HEK293 (cell line): Measurements from ENCODE around the gene DPM1.

Experiments used
- CTCF ChIA-PET: fragments of 350-600 bp; formaldehyde crosslinking; extraction: SDS; loops from one replicate; lab custom pipeline; 2021; ENCODE audit warnings: antibody characterized with exemption; lab: Yijun Ruan, JAX
- POLR2A ChIA-PET: fragments of 300-600 bp; formaldehyde crosslinking; extraction: SDS; loops from one replicate; lab custom pipeline; 2020; ENCODE audit warnings: antibody characterized with exemption, inconsistent platforms; lab: Yijun Ruan, JAX
- H3K27ac ChIP-seq: fragments of 200-500 bp; sonication (Bioruptor generic); 2 replicates; pipeline ENCODE4 v1.5.1; 2014; ENCODE audit warnings: low read depth, low read length, control low read depth, inconsistent platforms; ENCODE audit errors: extremely low read depth
- H3K36me3 ChIP-seq, 2 experiments: fragments of 200-500 bp in 1 of 2; sonication (Bioruptor generic) in 1 of 2; 1 replicate in 1 of 2; 2 replicates in 1 of 2; pipeline ENCODE4 v1.5.1; 2014 to 2017; ENCODE audit warnings: inconsistent platforms in 2 of 2, low read length in 2 of 2; ENCODE audit not compliant: control insufficient read depth in 2 of 2, insufficient read depth in 1 of 2
- H3K4me1 ChIP-seq: fragments of 200-500 bp; sonication (Bioruptor generic); 2 replicates; pipeline ENCODE4 v1.5.1; 2014; ENCODE audit warnings: mild to moderate bottlenecking, low read length, inconsistent platforms; ENCODE audit not compliant: control insufficient read depth, insufficient read depth
- H3K4me3 ChIP-seq: 2 replicates; pipeline ENCODE4 v1.5.1; 2011; ENCODE audit warnings: low read depth, mild to moderate bottlenecking, control low read depth, low read length, moderate library complexity
- H3K9me3 ChIP-seq: fragments of 200-500 bp; sonication (Bioruptor generic); 2 replicates; pipeline ENCODE4 v1.5.1; 2014; ENCODE audit warnings: low read depth, low read length, inconsistent platforms; ENCODE audit not compliant: control insufficient read depth, insufficient read depth
- FEZF1 ChIP-seq: fragments of 450-650 bp; formaldehyde crosslinking; IDR thresholded peaks from 2 replicates; pipeline ENCODE4 v1.5.1; 2016; ENCODE audit warnings: missing biosample characterization, missing genetic modification characterization
- KLF10 ChIP-seq: fragments of 450-650 bp; IDR thresholded peaks from 2 replicates; pipeline ENCODE4 v1.5.1; 2018; ENCODE audit warnings: missing biosample characterization, mild to moderate bottlenecking, missing genetic modification characterization
- KLF7 ChIP-seq: fragments of 450-650 bp; formaldehyde crosslinking; IDR thresholded peaks from 2 replicates; pipeline ENCODE4 v1.5.1; 2016; ENCODE audit warnings: missing biosample characterization, missing genetic modification characterization, borderline replicate concordance
- OVOL3 ChIP-seq: fragments of 450-650 bp; formaldehyde crosslinking; IDR thresholded peaks from 2 replicates; pipeline ENCODE4 v1.5.1; 2016; ENCODE audit warnings: missing biosample characterization, missing genetic modification characterization
- ZFHX2 ChIP-seq: fragments of 450-650 bp; formaldehyde crosslinking; conservative IDR thresholded peaks from 2 replicates; pipeline ENCODE4 v1.5.1; 2016; ENCODE audit warnings: missing biosample characterization, missing genetic modification characterization
- ZFP37 ChIP-seq: fragments of 450-650 bp; formaldehyde crosslinking; IDR thresholded peaks from 2 replicates; pipeline ENCODE4 v1.5.1; 2016; ENCODE audit warnings: missing biosample characterization, missing genetic modification characterization
- ZNF146 ChIP-seq: fragments of 450-650 bp; formaldehyde crosslinking; IDR thresholded peaks from 2 replicates; pipeline ENCODE4 v1.5.1; 2016; ENCODE audit warnings: missing biosample characterization, missing genetic modification characterization
- ZNF335 ChIP-seq: fragments of 450-650 bp; formaldehyde crosslinking; conservative IDR thresholded peaks from 2 replicates; pipeline ENCODE4 v1.5.1; 2016; ENCODE audit warnings: missing biosample characterization, missing genetic modification characterization
- ZNF341 ChIP-seq: fragments of 450-650 bp; formaldehyde crosslinking; IDR thresholded peaks from 2 replicates; pipeline ENCODE4; 2016; ENCODE audit warnings: low read depth, missing biosample characterization, missing genetic modification characterization
- ZNF530 ChIP-seq: fragments of 450-650 bp; formaldehyde crosslinking; IDR thresholded peaks from 2 replicates; pipeline ENCODE4 v1.5.1; 2016; ENCODE audit warnings: low read depth, missing biosample characterization, missing genetic modification characterization
- ZNF571 ChIP-seq: fragments of 450-650 bp; formaldehyde crosslinking; IDR thresholded peaks from 2 replicates; pipeline ENCODE4 v1.5.0; 2017; ENCODE audit warnings: missing biosample characterization, missing genetic modification characterization
- ZNF600 ChIP-seq: fragments of 450-650 bp; formaldehyde crosslinking; IDR thresholded peaks from 2 replicates; pipeline ENCODE4 v1.5.1; 2016; ENCODE audit warnings: missing biosample characterization, missing genetic modification characterization
- ZNF843 ChIP-seq: fragments of 450-650 bp; formaldehyde crosslinking; IDR thresholded peaks from 2 replicates; pipeline ENCODE4 v1.5.1; 2016; ENCODE audit warnings: missing biosample characterization, missing genetic modification characterization
- ZSCAN23 ChIP-seq: fragments of 450-650 bp; formaldehyde crosslinking; IDR thresholded peaks from 2 replicates; pipeline ENCODE4 v1.5.1; 2016; ENCODE audit warnings: missing biosample characterization, missing genetic modification characterization
- TF ChIP-seq, protein P1 (sequence below): fragments of 450-650 bp; formaldehyde crosslinking; IDR thresholded peaks from 2 replicates; pipeline ENCODE4 v1.5.1; 2016; ENCODE audit warnings: missing biosample characterization, missing genetic modification characterization, low read depth
- TF ChIP-seq, protein P2 (sequence below): fragments of 450-650 bp; formaldehyde crosslinking; IDR thresholded peaks from 2 replicates; pipeline ENCODE4 v1.5.1; 2016; ENCODE audit warnings: missing biosample characterization, missing genetic modification characterization
- TF ChIP-seq, protein P3 (sequence below): fragments of 450-650 bp; formaldehyde crosslinking; IDR thresholded peaks from 2 replicates; pipeline ENCODE4 v1.5.1; 2016; ENCODE audit warnings: missing biosample characterization, missing genetic modification characterization
- TF ChIP-seq, protein P4 (sequence below): fragments of 450-650 bp; IDR thresholded peaks from 2 replicates; pipeline ENCODE4 v1.5.1; 2018; ENCODE audit warnings: missing biosample characterization, mild to moderate bottlenecking, missing genetic modification characterization
- TF ChIP-seq, protein P5 (sequence below): fragments of 450-650 bp; formaldehyde crosslinking; IDR thresholded peaks from 2 replicates; pipeline ENCODE4 v1.5.1; 2016; ENCODE audit warnings: missing biosample characterization, missing genetic modification characterization

DPM1 gene

DNA sequence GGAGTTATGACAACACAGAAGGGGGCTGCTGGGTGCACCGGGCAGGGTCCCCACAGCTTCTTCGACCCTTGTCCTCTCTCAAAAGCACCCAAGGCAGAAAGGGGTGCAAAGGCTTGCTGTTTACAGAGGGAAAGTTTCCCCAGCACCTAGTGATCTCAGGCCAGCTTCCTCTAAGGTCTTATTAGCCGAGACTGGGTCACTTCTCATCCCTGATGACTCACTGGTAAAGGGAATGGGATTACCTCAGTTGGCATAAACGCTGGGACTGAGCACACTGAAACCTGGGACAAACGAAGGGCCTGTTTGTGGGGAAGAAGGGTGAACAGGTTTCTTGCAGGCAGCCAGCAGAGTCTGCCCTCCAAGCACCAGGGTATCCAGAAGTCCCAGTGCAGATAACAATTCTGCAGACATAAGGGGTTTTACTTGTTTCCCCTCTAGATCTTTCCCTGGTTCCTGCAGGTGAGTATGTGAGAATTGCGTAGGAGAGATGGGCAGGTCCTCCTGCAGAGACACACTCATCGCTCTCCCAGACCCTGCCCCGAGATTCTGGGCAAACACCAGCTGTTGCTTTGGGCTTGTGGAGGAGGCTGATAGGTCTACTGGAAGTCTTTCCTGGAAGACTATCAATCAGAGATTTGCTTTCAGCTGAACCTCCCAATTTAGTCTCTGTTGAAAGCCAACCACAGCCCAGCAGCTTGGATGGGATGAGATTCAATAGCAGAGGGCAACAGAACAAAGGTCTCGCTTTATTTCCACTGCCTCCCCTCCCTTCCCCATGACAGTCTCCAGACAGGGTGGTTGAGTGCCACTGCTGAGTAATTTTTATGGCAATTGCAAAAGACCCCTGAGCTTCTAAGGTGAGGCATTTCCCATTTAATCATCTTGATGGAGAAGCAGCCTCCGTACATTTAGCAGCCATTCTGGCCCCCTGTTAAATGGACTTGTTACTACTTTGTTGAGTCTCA, 38.9 kb upstream of the DPM1 start (continued):
- TF ChIP-seq, protein P1, sequence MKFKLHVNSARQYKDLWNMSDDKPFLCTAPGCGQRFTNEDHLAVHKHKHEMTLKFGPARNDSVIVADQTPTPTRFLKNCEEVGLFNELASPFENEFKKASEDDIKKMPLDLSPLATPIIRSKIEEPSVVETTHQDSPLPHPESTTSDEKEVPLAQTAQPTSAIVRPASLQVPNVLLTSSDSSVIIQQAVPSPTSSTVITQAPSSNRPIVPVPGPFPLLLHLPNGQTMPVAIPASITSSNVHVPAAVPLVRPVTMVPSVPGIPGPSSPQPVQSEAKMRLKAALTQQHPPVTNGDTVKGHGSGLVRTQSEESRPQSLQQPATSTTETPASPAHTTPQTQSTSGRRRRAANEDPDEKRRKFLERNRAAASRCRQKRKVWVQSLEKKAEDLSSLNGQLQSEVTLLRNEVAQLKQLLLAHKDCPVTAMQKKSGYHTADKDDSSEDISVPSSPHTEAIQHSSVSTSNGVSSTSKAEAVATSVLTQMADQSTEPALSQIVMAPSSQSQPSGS (tag by site-specific recombination): no peak

DNA sequence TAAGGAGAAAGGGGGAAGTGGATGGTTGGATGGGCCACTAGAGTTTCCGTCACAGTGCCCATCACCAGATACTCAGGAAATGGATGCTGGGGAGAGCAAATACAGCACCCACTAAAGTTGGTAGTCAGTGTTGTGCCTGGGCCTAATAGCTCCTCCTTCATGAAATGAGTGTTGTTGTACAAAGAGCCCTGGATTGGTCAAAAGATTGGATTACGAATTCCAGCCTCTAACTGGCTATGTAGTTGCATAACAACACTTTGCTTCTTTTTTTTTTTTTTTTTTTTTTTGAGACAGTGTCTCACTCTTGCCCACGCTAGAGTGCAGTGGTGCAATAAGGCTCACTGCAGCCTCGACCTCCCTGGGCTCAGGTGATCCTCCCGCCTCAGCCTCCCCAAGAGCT, 37.2 kb upstream of the DPM1 start:
- Histone ChIP-seq H3K4me3 (no peak overlapping the region), H3K9me3 (no peaks in the 10 kb centered on the region), H3K4me1 (no peaks in the 10 kb centered on the region), H3K36me3 (no peaks in the 10 kb centered on the region), H3K27ac (no peak overlapping the region)
- ChIA-PET CTCF (interaction anchor here (0.7 to 3.0 kb wide), 6 partner anchors 7 to 727 kb away, joined by 3 to 18 read pairs (median 6); no protein-coding TSS in a partner anchor), POLR2A (interaction anchor here (0.7 kb wide), 2 partner anchors 70 to 201 kb away, joined by 4 to 9 read pairs; no protein-coding TSS in a partner anchor)
- TF ChIP-seq, protein P2, sequence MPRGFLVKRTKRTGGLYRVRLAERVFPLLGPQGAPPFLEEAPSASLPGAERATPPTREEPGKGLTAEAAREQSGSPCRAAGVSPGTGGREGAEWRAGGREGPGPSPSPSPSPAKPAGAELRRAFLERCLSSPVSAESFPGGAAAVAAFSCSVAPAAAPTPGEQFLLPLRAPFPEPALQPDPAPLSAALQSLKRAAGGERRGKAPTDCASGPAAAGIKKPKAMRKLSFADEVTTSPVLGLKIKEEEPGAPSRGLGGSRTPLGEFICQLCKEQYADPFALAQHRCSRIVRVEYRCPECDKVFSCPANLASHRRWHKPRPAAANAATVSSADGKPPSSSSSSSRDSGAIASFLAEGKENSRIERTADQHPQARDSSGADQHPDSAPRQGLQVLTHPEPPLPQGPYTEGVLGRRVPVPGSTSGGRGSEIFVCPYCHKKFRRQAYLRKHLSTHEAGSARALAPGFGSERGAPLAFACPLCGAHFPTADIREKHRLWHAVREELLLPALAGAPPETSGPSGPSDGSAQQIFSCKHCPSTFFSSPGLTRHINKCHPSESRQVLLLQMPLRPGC (tag by site-specific recombination): no peak
- TF ChIP-seq FEZF1 (tag by site-specific recombination) (no peak), ZFHX2 (tag by site-specific recombination) (no peak), OVOL3 (tag by site-specific recombination) (no peak), ZSCAN23 (tag by site-specific recombination) (no peak), ZNF530 (no peak), ZNF571 (tag by site-specific recombination) (no peak), ZNF600 (tag by site-specific recombination) (no peak), KLF7 (tag by site-specific recombination) (no peak), ZNF146 (no peak), ZNF335 (tag by site-specific recombination) (no peak), ZFP37 (tag by site-specific recombination) (no peak), ZNF843 (tag by site-specific recombination) (no peak), KLF10 (no peak), ZNF341 (tag by site-specific recombination) (no peak)
- TF ChIP-seq, protein P3, sequence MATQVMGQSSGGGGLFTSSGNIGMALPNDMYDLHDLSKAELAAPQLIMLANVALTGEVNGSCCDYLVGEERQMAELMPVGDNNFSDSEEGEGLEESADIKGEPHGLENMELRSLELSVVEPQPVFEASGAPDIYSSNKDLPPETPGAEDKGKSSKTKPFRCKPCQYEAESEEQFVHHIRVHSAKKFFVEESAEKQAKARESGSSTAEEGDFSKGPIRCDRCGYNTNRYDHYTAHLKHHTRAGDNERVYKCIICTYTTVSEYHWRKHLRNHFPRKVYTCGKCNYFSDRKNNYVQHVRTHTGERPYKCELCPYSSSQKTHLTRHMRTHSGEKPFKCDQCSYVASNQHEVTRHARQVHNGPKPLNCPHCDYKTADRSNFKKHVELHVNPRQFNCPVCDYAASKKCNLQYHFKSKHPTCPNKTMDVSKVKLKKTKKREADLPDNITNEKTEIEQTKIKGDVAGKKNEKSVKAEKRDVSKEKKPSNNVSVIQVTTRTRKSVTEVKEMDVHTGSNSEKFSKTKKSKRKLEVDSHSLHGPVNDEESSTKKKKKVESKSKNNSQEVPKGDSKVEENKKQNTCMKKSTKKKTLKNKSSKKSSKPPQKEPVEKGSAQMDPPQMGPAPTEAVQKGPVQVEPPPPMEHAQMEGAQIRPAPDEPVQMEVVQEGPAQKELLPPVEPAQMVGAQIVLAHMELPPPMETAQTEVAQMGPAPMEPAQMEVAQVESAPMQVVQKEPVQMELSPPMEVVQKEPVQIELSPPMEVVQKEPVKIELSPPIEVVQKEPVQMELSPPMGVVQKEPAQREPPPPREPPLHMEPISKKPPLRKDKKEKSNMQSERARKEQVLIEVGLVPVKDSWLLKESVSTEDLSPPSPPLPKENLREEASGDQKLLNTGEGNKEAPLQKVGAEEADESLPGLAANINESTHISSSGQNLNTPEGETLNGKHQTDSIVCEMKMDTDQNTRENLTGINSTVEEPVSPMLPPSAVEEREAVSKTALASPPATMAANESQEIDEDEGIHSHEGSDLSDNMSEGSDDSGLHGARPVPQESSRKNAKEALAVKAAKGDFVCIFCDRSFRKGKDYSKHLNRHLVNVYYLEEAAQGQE (tag by site-specific recombination): no peak
- TF ChIP-seq, protein P4, sequence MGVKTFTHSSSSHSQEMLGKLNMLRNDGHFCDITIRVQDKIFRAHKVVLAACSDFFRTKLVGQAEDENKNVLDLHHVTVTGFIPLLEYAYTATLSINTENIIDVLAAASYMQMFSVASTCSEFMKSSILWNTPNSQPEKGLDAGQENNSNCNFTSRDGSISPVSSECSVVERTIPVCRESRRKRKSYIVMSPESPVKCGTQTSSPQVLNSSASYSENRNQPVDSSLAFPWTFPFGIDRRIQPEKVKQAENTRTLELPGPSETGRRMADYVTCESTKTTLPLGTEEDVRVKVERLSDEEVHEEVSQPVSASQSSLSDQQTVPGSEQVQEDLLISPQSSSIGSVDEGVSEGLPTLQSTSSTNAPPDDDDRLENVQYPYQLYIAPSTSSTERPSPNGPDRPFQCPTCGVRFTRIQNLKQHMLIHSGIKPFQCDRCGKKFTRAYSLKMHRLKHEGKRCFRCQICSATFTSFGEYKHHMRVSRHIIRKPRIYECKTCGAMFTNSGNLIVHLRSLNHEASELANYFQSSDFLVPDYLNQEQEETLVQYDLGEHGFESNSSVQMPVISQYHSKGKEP: no peak
- TF ChIP-seq, protein P5, sequence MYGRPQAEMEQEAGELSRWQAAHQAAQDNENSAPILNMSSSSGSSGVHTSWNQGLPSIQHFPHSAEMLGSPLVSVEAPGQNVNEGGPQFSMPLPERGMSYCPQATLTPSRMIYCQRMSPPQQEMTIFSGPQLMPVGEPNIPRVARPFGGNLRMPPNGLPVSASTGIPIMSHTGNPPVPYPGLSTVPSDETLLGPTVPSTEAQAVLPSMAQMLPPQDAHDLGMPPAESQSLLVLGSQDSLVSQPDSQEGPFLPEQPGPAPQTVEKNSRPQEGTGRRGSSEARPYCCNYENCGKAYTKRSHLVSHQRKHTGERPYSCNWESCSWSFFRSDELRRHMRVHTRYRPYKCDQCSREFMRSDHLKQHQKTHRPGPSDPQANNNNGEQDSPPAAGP (tag by site-specific recombination): no peak
